GM21528 (cell line): ENCODE results near the gene PCP4.
"Not testable (repeated sequence)": the region's sequence is repeated elsewhere in the genome, so short reads cannot be mapped to it uniquely, and the experiment has no call there.

ENCODE experiments used
- ATAC-seq: cut with Tn5 transposase; IDR thresholded peaks from one replicate; pipeline ENCODE4 v1.9.1; 2021; ENCODE audit warnings: mild to moderate bottlenecking, moderate library complexity; ENCODE audit not compliant: unreplicated experiment, low FRiP score

Gene PCP4

DNA sequence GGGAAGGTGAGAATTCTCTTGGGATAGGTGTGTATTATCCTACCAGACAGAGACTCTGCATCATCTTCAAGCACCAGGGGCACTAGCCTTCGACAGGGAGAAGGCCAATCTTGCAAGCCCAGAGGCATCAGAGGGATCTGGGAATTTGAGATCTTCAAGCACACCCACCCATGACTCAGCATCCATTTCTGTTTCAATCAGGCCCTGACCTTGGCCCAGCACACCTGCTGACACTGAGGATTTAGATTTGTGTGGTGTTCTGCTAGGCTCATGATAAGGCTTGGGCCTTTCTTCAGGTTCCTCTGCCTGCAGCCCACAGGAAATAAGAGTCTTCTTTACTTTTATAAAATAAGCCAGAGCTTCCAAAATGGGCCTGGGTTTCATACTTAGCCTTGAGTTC lies 6.6 kb upstream of the PCP4 start:
- no peak for ATAC-seq

DNA sequence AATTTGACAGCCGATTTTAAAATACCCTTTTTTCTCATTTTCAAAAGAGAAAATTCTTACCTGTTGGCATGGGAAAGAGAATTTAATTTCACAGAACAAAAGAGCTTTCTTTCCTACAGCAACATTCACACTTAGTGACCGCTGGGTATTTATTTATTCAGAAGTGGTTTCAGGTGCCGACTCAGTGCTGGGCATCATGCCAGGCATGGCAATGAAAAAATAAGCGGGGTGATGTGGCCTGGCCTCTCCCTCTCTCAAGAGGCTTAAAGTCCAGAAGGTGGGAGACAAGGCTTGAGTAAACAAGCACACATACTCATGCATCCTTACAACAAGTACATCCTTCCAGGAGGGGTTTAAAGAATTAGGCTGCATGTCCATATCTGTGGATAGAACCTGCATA lies 4.1 kb upstream of the PCP4 start:
- no peak for ATAC-seq

- ATAC-seq = no peak
Measured at GRCh38 chr21:39866093-39866492, 1.1 kb upstream of the PCP4 start.

DNA sequence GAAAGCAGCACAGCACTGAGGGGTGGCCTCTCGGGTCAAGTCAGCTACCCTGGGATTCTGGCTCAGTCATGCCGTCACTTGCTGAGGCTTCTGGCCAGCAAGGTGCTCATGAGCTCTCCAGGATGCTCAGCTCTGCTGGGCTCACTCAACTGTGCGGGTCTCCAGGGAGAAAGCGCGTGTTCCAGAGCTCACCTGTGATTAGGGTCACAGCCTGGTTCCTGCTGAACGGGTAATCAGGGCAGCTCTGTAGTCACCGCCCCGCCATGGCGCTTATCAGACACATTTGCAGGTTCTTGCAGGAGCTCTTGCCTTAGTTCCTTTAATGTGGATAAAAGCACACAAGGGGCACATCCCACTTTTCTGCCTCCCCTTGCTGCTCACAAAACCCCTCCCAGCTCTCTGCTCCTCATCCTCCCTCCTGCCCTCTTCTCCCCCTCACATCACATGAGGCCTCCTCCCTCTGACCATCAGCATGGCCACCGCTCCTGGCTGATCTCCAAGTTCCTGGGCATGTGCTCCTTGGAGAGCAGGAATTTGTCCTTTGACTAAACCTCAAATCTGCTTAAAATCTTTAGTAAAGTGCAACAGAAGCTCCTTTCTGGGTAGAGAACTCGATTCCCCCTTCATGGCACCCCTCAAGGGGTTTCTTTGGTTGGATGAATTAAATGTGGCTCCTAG lies 2.0 kb downstream of the PCP4 start:
- ATAC-seq = no peak

DNA sequence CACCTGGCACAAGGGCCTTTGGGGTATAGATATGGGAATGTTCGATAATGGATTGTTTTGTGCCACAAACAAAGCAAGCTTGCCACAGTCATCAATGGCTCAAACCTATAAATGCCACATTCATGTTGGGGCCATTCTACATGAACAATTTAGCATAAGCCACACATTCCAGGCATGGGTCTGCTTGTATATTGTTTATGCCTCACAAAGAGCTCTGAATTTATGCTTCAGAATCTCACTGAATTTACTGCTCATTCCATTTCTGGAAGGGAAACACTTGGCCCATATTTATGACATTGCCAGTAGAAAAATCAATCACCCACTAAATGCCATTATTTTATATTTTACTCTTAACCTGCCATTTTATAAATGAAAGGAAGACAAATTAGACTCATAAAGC lies 6.4 kb downstream of the PCP4 start:
- no peak for ATAC-seq

DNA sequence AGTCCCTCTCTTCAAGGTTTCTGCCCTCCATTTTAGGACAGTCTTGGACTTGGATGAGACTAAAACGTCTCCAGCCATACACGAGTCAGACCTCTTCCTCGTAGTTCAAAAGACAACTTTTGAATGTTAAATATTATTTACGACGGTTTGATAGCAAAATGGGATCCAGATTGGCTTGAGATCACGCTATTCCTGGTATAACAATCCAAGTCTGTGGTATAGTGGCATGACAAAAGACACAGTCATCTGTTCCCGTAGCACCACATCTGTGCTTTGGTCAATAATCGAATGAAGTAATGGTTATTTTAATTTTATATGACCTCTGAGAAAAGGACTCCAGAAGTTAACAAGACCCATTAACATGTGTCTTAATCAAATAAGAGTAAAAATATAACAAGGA lies 7.0 kb downstream of the PCP4 start:
- ATAC-seq = no peak

DNA sequence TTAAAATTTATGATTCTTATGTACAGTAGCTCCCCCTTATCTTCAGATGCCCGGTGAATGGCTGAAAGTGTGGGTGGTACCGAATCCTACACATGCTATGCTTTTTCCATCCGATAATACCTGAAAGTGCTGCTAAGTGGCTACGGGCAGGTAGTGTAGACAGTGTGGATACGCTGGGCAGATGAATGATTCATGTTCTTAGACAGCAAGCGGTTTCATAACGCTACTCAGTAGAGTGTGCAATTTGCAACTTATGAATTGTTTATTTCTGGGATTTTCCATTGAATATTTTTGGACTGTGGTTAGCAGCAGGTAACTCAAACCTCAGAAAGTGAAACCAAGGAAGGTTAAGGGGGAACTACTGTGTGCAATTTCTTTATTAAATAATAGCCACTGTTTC lies 7.5 kb downstream of the PCP4 start:
- no peak for ATAC-seq

- no peak for ATAC-seq
Measured at GRCh38 chr21:39881661-39882060, 14.4 kb downstream of the PCP4 start.

DNA sequence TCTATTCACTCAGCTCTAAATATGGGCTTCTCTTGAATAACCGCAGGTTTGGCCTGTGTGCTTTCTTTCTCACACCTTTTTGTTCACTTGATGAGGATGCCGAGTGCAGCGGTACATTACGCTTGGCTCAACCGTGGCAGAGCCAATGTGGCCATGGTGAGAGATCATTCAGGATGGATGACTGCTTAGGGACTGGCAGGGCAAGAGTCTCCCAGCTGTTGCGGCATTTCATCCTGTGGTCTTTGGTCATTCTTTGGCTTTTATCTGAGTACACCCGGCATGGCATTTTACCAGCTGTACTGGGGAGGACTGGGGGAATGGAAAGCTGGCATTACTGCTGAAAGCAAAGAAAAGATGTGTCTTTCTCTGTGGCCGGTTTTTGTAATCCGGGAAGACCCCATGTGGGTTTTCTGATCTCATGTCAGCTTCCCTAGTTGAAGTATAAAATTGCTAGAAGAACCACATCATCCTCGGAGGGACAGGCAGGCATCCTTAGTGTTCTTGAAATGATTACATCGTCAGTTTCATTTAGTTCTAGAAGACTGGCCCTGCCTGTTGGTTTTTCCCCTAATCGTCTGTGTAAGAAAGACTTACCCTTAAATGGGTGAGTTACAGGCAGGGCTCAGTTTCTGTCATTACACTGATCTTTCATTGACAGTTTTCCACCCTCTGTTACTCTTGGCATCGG lies 15.1 kb downstream of the PCP4 start:
- no peak for ATAC-seq

- no peak for ATAC-seq
Measured at GRCh38 chr21:39882839-39883195, 15.6 kb downstream of the PCP4 start.

- ATAC-seq = no peak
Measured at GRCh38 chr21:39885119-39885848, 18.0 kb downstream of the PCP4 start.

- ATAC-seq = no peak
Measured at GRCh38 chr21:39888848-39889247, 21.6 kb downstream of the PCP4 start.

GRCh38 chr21:39891111-39891510 lies 23.9 kb downstream of the PCP4 start:
- ATAC-seq = no peak

- ATAC-seq = not testable (repeated sequence)
Measured at GRCh38 chr21:39891863-39892262, 24.6 kb downstream of the PCP4 start.

DNA sequence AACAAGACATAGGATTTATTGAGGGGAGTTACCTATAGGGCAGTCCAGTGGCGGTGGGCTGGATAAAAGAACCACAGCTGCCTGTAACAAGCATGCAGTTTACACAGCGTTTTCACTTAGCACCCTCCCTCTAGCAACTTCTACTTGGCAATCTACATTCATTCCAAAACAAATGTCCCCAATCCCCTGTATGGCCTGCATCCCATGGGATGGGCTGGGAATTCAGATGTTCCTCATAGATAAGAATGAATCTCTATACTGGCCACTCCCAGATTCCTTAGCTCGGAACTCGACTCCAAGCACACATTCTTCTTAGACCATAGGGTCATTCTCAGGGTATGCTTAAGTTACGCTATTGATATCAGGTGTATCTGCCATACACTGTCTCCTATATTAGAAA lies 33.3 kb downstream of the PCP4 start:
- no peak for ATAC-seq

- ATAC-seq = no peak
Measured at GRCh38 chr21:39900911-39901310, 33.7 kb downstream of the PCP4 start.

DNA sequence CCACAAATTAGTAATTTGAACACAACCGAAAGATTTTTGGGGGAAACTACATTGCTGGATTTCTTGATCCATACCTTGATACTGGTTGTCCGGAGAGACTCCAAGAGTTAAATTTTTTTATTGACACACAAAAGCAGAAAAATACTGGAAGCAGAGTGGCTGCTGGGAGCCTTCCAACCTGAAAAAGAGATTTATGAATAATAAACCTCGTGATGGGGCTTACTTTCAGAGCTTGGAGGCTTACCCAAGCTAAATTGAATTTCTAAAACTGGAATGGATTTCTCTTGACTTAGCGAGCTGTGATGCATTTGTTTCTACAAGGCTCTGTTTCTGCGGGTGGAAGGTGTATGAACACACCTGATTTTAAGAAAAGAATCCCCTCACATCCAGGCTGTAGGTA lies 35.7 kb downstream of the PCP4 start:
- no peak for ATAC-seq

- ATAC-seq = no peak
Measured at GRCh38 chr21:39904457-39904856, 37.2 kb downstream of the PCP4 start.

DNA sequence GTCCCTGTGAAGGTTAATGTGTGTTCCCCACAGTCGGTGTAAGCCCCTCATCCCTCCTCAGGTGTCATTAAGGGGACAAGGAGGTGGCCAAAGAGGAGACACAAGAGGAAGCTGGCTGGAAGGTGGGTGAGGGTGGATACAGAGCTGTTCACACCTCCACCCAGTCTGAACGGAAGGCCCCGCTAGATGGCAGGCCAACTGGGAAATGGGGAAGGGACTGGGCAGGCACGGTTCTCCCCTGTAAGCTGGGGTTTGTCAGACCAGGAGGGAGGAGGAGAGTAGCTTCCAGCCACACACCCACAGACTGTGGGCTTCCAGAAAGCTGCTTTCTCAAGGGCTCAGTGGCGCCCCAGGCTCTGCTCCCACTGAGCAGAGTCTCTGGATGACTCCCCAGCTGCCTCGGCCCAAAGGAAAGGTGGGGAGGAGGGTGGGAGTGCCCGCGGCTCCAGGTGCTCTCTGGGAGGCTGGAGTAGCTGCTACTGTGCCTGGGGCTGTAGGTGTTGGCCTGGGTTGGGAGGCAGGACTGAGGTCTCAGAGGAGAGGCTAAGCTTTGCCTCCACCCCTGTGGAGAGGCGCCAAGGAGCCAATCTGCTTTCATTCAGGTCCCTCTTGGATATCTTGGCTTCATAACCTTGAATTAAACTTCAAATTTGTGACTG lies 41.2 kb downstream of the PCP4 start:
- ATAC-seq = no peak

DNA sequence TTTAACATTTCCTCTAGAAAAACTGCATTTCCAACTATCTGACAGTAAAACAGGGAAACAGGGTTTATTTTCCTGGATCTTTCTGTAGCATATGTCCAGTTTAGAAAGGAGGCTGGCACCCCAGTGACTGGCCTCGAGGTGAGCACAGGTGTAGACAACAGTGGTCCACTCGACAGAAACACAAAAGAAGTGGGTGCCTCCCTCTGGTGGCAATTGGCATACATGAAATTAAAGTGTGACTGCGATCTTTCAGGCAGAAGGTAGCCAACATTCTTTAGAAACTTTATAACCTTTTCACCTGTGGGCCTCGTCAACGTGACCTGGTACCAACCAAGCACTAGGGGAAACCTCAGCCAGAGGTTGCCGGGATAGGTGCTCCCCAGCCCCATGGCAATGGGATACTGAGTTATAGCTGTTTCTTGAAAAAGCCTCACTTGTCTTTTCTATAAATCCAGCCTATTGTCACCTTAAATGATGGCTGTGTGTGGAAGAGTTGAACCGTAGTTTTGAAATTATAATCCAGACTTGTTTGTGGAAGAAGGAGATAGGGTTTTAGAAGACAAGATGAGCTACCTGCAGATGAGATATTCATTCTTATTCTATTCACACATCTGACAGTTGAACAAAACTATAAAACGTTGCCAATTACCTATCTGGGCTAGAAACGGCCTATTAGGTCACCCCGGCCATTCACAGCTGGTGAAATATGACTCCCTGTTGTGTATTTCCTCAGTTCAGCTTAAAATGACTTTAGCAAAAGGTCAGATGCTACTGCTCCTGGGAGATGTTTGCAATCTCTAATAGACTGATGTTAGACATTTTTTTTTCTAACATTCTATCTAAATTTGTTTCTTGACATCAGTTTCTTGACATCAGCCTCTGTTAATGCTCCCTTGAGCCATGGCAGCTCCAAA lies 44.3 kb downstream of the PCP4 start:
- ATAC-seq = no peak
